ENCODE measurements around the gene TOB1. TPM values are rescaled to one million over a fixed set of nuclear protein-coding genes. Genes with fewer than 3 reads are reported as not detected.

The TOB1 gene
- total RNA-seq, 1 donor from 2014 or later, result 26.2 TPM

DNA sequence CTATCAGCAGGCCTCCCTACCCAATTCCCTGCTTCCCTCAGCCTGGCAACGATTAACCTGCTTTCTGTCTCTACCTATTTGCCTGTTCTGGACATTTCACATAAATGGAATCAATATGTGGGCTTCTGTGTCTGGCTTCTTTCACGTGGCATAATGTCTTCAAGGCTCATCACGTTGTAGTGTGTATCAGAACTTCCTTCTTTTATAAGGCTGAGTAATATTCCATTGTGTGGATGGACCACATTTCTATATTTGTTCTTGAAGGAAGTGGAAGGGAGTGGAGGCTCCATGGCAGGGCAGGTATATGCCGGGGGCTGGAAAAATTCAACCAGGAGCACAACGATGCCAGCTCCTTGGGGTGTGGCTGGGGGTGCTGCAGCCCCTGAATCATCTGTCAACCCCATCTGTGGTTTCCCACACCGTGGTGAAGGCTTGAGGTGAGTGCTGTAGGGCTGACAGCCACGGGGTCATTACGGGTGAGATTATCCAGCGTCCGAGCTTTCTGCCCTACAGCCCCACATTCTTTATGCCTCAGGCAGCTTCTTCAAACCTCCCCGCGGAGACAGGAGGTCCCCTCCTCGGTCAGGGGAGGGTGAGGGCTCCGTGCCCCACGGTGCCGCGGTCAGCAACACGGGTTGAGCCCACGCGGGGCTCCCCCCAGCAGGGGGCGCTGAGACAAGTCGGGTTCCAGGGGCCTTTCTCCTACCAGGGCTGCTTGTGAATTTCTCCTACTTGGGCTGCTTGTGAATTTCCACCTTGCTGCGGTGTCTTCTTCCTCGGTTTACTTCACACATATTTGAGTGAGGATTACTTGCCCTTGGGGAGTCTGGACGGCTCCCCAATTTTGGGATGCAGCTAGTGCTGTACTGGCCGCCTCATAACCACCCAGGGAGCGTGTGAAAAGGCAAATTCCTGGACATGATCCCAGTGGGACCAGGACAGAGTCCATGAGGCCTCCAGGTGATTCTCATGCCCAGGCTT, 49.1 kb downstream of the TOB1 start:
- Mint-ChIP-seq H3K27me3 (ENCODE audit: low read depth) (peaks cover 4% of the 10 kb centered on the region), H3K4me1 (no peaks in the 10 kb centered on the region), H3K9me3 (peaks cover 9% of the 10 kb centered on the region), H3K36me3 (ENCODE audit: low read depth) (no peaks in the 10 kb centered on the region), H3K27ac (ENCODE audit: unreplicated experiment) (no peak overlapping the region), H3K4me3 (no peak overlapping the region)
- DNase-seq (ENCODE audit: low read depth, low spot score), result peak; percentile 53
- peak; percentile 68 for TF ChIP-seq CTCF (conservative IDR thresholded peaks at IDR 0.05)

DNA sequence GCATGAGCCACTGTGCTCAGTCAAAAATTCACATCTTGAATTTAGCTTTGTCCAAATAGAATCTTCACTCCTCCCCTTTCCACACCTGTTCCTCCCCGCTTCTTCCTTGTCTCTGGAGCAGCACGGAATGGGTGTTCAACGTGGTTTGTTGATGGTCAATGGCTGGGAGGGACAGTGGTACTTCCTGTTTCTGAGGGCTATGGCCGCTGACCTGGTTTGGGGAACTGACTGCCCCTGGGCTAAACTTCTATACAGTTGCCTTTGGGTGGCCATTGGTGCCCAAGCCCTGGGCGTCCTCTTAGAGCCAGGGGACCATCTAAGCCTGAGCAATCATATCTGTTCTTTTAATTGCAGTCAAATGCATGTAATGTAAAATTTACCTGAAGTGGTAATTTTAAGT, 49.9 kb downstream of the TOB1 start:
- Mint-ChIP-seq H3K4me1 (no peaks in the 10 kb centered on the region), H3K4me3 (no peak overlapping the region), H3K27ac (ENCODE audit: unreplicated experiment) (no peak overlapping the region), H3K9me3 (peaks cover 6% of the 10 kb centered on the region), H3K36me3 (ENCODE audit: low read depth) (no peaks in the 10 kb centered on the region), H3K27me3 (ENCODE audit: low read depth) (peaks cover 2% of the 10 kb centered on the region)
- no peak for DNase-seq (ENCODE audit: low read depth, low spot score)
- TF ChIP-seq CTCF (conservative IDR thresholded peaks at IDR 0.05), result no peak

GRCh38 chr17:50815400-50815799, 50.8 kb downstream of the TOB1 start:
- no peak for DNase-seq (ENCODE audit: low read depth, low spot score)
- H3K27me3 Mint-ChIP-seq (ENCODE audit: low read depth), result no peaks in the 10 kb centered on the region
- H3K4me1 Mint-ChIP-seq, result no peaks in the 10 kb centered on the region
- H3K36me3 Mint-ChIP-seq (ENCODE audit: low read depth), result no peaks in the 10 kb centered on the region
- no peak overlapping the region for H3K4me3 Mint-ChIP-seq
- H3K27ac Mint-ChIP-seq (ENCODE audit: unreplicated experiment), result no peak overlapping the region
- TF ChIP-seq CTCF (conservative IDR thresholded peaks at IDR 0.05), result no peak
- H3K9me3 Mint-ChIP-seq, result peaks cover 6% of the 10 kb centered on the region

DNA sequence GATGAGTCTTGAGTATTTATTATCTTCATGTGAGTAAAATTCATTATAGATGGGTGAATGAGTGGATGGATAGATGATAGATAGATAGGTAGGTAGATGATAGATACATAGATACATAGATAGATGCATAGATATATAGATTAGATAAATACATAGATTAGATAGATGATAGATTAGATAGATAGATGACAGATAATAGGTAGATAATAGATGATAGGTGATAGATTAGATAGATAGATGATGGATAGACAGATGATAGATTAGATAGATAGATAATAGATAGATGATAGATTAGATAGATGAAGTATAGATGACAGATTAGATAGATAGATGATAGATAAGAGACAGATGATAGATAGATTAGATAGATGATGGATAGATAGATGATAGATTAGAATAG, 52.6 kb downstream of the TOB1 start:
- no peak overlapping the region for H3K4me3 Mint-ChIP-seq
- no peaks in the 10 kb centered on the region for H3K27me3 Mint-ChIP-seq (ENCODE audit: low read depth)
- peaks cover 6% of the 10 kb centered on the region for H3K9me3 Mint-ChIP-seq
- H3K4me1 Mint-ChIP-seq, result no peaks in the 10 kb centered on the region
- TF ChIP-seq CTCF (conservative IDR thresholded peaks at IDR 0.05), result no peak
- H3K27ac Mint-ChIP-seq (ENCODE audit: unreplicated experiment), result no peak overlapping the region
- no peaks in the 10 kb centered on the region for H3K36me3 Mint-ChIP-seq (ENCODE audit: low read depth)
- no peak for DNase-seq (ENCODE audit: low read depth, low spot score)

Other genes with a start within 250 kb of the TOB1 start
- not detected in 2 replicates for gene ABCC3, start 231.5 kb downstream of the TOB1 start, total RNA-seq
- 62.0 and 64.0 TPM in 2 replicates for gene ANKRD40, start 158.4 kb downstream of the TOB1 start, total RNA-seq
- 175 and 188 TPM in 2 replicates for gene LUC7L3, start 146.8 kb downstream of the TOB1 start, total RNA-seq
- gene ANKRD40CL, start 98.8 kb downstream of the TOB1 start, total RNA-seq, result not detected in 2 replicates
- 0.07 and 0.09 TPM in 2 replicates for gene WFIKKN2, start 30.8 kb downstream of the TOB1 start, total RNA-seq